ENCODE data around the gene SLC33A1.

DNA sequence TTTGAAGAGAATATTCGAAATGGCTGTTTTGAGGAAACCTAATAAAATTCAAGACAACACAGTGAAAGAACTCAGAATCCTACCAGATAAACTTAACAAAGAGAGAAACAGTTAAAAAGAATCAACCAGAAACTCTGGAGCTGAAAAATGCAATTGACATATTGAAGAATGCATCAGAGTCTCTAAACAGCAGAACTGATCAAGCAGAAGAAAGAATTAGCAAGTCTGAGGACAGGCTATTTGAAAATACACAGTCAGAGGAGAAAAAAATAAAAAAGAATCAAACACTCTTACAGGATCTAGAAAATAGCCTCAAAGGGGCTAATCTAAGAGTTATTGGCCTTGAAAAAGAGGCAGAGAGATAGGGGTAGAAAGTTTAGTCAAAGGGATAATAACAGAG lies 61.7 kb downstream of the SLC33A1 start:
- TF ChIP-seq, protein P1, sequence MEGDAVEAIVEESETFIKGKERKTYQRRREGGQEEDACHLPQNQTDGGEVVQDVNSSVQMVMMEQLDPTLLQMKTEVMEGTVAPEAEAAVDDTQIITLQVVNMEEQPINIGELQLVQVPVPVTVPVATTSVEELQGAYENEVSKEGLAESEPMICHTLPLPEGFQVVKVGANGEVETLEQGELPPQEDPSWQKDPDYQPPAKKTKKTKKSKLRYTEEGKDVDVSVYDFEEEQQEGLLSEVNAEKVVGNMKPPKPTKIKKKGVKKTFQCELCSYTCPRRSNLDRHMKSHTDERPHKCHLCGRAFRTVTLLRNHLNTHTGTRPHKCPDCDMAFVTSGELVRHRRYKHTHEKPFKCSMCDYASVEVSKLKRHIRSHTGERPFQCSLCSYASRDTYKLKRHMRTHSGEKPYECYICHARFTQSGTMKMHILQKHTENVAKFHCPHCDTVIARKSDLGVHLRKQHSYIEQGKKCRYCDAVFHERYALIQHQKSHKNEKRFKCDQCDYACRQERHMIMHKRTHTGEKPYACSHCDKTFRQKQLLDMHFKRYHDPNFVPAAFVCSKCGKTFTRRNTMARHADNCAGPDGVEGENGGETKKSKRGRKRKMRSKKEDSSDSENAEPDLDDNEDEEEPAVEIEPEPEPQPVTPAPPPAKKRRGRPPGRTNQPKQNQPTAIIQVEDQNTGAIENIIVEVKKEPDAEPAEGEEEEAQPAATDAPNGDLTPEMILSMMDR (conservative IDR thresholded peaks at IDR 0.05; ENCODE audit: low read depth, low read length): no peak
- no peak for TF ChIP-seq EZH2 (IDR thresholded peaks at IDR 0.05; ENCODE audit: borderline replicate concordance, low read depth, low read length, poor library complexity, severe bottlenecking)

Measured in A673 (cell line).